Ecto neural progenitor cell (in vitro differentiated cells): ENCODE measurements around the gene RACK1.
A peak's percentile ranks its signal among the peaks of the same experiment; 100 is the strongest.
"Not testable (repeated sequence)": the region's sequence is repeated elsewhere in the genome, so short reads cannot be mapped to it uniquely, and the experiment has no call there.

Experiments
- DNase-seq: peaks from one replicate; pipeline ENCODE4 v3.0.0-alpha.2; 2018; ENCODE audit warnings: low spot score

RACK1 gene

GRCh38 chr5:181233088-181233800, 10.5 kb downstream of the RACK1 start:
- no peak for DNase-seq

- DNase-seq, result no peak
These were observed 11.1 kb downstream of the RACK1 start for GRCh38 chr5:181232593-181232992.

GRCh38 chr5:181231432-181231831, 12.3 kb downstream of the RACK1 start:
- DNase-seq, result no peak

GRCh38 chr5:181230551-181230950, 13.2 kb downstream of the RACK1 start:
- no peak for DNase-seq

- no peak for DNase-seq
These were observed 13.7 kb downstream of the RACK1 start for GRCh38 chr5:181229996-181230395.

GRCh38 chr5:181224390-181225229, 19.1 kb downstream of the RACK1 start:
- DNase-seq, result no peak

GRCh38 chr5:181223729-181224389, 19.8 kb downstream of the RACK1 start:
- DNase-seq, result peak; percentile 92

- DNase-seq, result peak; percentile 98
These were observed 20.5 kb downstream of the RACK1 start, which contains the start of gene TRIM41 for GRCh38 chr5:181223058-181223728. TSS of gene TRIM41 (plus strand) at chr5:181223281. CDS start at chr5:181224000, 719 bp downstream.

GRCh38 chr5:181222630-181223057, 21.1 kb downstream of the RACK1 start:
- DNase-seq, result no peak

- DNase-seq, result peak; percentile 99
These were observed 21.7 kb downstream of the RACK1 start for GRCh38 chr5:181221792-181222629.

- peak; percentile 69 for DNase-seq
These were observed 22.5 kb downstream of the RACK1 start for GRCh38 chr5:181221105-181221791.

- no peak for DNase-seq
These were observed 23.6 kb downstream of the RACK1 start for GRCh38 chr5:181220178-181220515.

- DNase-seq, result no peak
These were observed 24.2 kb downstream of the RACK1 start for GRCh38 chr5:181219262-181220177.

- DNase-seq, result no peak
These were observed 24.9 kb downstream of the RACK1 start for GRCh38 chr5:181218795-181219124.

- DNase-seq, result no peak
These were observed 26.0 kb downstream of the RACK1 start for GRCh38 chr5:181217803-181218062.

- DNase-seq, result peak; percentile 81
These were observed 26.4 kb downstream of the RACK1 start for GRCh38 chr5:181217111-181217802.

GRCh38 chr5:181215997-181216989, 27.4 kb downstream of the RACK1 start:
- DNase-seq, result no peak

- DNase-seq, result not testable (repeated sequence)
These were observed 29.5 kb downstream of the RACK1 start for GRCh38 chr5:181214249-181214648.
